Measurements from ENCODE around the gene ZBTB8A.

- TF ChIP-seq, protein P1, sequence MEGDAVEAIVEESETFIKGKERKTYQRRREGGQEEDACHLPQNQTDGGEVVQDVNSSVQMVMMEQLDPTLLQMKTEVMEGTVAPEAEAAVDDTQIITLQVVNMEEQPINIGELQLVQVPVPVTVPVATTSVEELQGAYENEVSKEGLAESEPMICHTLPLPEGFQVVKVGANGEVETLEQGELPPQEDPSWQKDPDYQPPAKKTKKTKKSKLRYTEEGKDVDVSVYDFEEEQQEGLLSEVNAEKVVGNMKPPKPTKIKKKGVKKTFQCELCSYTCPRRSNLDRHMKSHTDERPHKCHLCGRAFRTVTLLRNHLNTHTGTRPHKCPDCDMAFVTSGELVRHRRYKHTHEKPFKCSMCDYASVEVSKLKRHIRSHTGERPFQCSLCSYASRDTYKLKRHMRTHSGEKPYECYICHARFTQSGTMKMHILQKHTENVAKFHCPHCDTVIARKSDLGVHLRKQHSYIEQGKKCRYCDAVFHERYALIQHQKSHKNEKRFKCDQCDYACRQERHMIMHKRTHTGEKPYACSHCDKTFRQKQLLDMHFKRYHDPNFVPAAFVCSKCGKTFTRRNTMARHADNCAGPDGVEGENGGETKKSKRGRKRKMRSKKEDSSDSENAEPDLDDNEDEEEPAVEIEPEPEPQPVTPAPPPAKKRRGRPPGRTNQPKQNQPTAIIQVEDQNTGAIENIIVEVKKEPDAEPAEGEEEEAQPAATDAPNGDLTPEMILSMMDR (IDR thresholded peaks at IDR 0.05), result no peak
- no peak for TF ChIP-seq POLR2A (IDR thresholded peaks at IDR 0.05)
Observed at GRCh38 chr1:32613472-32613871, 74.2 kb downstream of the ZBTB8A start.

All from breast epithelium (tissue), 3 donors.